Endothelial cell of umbilical vein (primary cell): ENCODE data around the gene TOR1B.

ENCODE experiments used
- CTCF ChIP-seq, 2 donors: IDR thresholded peaks; 1 replicate in 1 of 2; 2 replicates in 1 of 2; pipeline ENCODE4 v1.5.1; 2011; ENCODE audit warnings: low read length in 2 of 2, mild to moderate bottlenecking in 2 of 2, moderate library complexity in 2 of 2, control low read depth in 1 of 2, inconsistent platforms in 1 of 2, low read depth in 1 of 2; ENCODE audit not compliant: insufficient read depth in 1 of 2; ENCODE audit errors: extremely low read depth in 1 of 2
- EZH2 ChIP-seq: IDR thresholded peaks from 2 replicates; pipeline ENCODE4 v1.6.1; 2012; ENCODE audit warnings: borderline replicate concordance, low read depth, mild to moderate bottlenecking, moderate library complexity, low read length, inconsistent platforms; ENCODE audit not compliant: severe bottlenecking

GRCh38 chr9:129812385-129812784 lies 9.4 kb downstream of the TOR1B start:
- TF ChIP-seq CTCF (IDR thresholded peaks at IDR 0.05; ENCODE audit: extremely low read depth in 1 of 2, insufficient read depth in 1 of 2, low read depth in 1 of 2, low read length in 2 of 2) (no peak), EZH2 (no peak)
